NCI-H510A treated with DMSO at 0.1 percent for 48 hours (cell line): ENCODE measurements around the gene ANKRD17.

Experiments
- DNase-seq: peaks from one replicate; lab custom pipeline; 2025; lab: John Stamatoyannopoulos, UW

Gene ANKRD17

DNA sequence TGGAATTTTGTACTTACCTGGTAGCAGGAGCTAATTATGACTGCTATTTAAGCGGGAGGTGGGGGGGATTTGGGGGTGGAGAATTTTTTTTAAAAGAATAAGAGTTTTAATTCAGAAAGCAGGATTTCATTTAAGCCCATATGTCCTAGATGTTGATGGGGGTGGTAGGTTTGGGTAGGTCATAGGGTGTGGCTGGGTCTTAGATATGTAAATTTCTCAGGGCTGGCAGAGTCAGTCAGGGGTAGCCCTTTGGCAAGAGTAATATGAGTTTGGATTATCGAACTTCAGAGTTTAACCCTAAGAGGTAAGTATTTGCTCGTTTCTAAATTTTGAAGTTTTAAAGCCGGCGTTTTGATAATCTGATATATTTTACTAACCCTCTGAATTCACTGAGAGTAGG lies 153.9 kb downstream of the ANKRD17 start:
- DNase-seq, result no peak

- DNase-seq, result no peak
These were observed 154.6 kb downstream of the ANKRD17 start for GRCh38 chr4:73103799-73104503.

- no peak for DNase-seq
These were observed 159.5 kb downstream of the ANKRD17 start for GRCh38 chr4:73099143-73099542.

GRCh38 chr4:73098713-73099112 lies 159.9 kb downstream of the ANKRD17 start:
- DNase-seq, result no peak

- no peak for DNase-seq
These were observed 160.6 kb downstream of the ANKRD17 start for GRCh38 chr4:73098016-73098415.

DNA sequence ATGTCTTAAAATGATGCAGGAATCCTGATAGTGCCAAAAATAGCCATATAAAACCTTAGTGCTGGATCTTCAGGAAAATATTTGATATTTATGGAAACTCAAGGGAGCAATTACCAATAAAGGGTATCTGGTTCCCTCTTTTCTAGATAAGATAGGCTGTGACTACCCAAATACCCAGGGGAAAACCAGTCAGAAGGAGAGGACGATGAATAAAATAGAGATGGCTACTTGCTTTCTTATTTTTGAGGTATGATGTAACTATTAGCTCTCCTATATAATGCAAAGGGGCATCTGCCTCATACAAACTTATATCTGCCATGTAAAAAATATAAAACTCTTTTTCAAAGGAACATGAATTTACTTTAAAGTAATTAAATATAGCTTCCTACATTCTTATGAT lies 165.7 kb downstream of the ANKRD17 start:
- no peak for DNase-seq

- DNase-seq, result no peak
These were observed 167.9 kb downstream of the ANKRD17 start for GRCh38 chr4:73090738-73091137.

DNA sequence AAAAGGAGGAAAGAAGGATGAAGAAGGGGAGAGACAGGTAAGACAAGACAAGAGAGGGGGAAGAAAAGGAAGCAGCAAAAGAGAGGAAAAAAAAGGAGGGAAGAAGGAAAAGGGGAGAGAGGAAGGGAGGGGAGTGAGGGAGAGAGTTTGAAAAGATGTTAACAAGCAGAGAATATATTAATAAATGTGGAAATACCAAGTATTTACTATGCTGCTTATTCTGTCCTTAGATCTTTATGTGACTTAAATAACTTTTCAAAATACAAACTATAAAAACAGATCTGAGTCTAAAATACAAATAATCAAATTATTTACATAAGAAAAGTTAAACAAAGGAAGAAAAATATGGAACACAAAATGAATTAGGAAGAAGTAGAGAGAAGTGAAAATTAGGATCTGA lies 170.7 kb downstream of the ANKRD17 start:
- DNase-seq, result no peak

- no peak for DNase-seq
These were observed 172.3 kb downstream of the ANKRD17 start for GRCh38 chr4:73086095-73086868.

DNA sequence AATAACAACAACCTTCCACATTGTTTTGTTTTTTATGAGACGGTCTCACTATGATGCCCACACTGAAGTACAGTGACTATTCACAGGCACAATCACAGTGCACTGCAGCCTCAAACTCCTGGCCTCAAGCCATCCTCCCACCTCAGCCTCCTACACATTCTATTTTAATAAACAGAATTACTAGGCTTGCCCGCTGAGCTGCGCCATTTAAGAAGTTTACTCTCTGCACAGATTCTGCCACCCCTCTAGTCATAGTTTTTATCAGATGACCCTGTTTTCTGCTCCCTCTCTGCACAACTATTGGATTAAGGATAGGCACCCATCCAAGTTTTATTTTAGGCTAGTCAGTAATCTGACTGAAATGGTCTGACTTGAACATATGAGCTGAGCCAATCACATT lies 177.8 kb downstream of the ANKRD17 start:
- DNase-seq, result no peak

GRCh38 chr4:73075832-73076231 lies 182.8 kb downstream of the ANKRD17 start:
- DNase-seq, result no peak

DNA sequence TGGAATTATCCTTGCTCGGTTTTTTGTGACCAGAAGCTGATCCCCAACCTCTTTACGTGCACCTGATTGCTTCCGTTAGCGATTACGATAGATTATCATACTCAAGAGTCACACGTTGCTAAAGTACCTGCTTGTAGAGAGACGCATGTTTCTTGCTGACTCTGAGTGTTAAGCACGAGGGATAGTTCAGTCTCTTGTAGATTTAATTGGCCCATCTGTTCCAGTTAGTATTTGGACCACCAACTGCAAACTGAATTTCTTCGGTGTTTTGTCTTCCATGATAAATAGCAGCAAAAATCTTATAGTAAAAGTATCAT lies 188.6 kb downstream of the ANKRD17 start:
- peak; percentile 98 for DNase-seq

- DNase-seq, result peak; percentile 98
These were observed 189.1 kb downstream of the ANKRD17 start, which contains the start of gene COX18 for GRCh38 chr4:73069338-73070073. TSS of gene COX18 (minus strand) at chr4:73069716. CDS start at chr4:73069649, 67 bp downstream.

GRCh38 chr4:73068491-73069337 lies 189.9 kb downstream of the ANKRD17 start:
- DNase-seq, result peak; percentile 90

DNA sequence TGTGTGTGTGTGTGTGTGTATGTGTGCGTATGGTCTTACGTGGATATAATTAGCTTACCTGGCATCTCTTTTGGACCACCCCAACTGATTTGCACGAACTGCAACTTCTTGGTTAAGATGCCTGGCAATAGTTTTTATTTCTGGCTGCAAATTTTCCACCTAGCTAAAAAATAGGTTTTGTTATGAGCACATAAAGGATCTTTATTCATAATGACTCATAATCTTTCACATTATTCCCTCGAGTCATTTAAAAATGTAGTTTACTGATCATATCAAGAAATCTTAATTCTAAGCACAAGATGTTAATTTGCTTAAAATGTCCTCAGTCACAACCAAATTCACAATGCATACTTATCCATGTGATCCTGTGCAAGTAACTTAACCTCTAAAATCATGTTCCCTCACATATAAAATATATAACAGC lies 190.6 kb downstream of the ANKRD17 start:
- DNase-seq, result no peak

GRCh38 chr4:73066928-73067327 lies 191.7 kb downstream of the ANKRD17 start:
- no peak for DNase-seq

DNA sequence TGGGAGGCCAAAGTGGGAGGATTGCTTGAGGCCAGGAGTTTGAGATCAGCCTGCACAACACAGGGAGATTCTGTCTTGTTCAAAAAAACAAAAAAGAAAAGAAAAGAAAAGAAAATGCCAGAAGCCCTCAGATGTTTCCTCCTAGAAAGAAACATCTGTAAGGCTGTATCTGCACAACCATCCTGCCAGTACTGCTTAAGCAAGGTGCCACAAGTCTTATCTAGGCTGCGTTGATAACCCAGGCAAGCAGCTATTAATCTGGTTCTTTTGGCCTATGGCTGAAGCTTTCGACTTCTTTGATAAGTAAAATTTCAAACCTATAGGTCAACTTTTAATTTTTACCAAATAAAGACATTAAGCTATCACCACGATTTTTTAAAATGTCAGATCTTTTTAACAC lies 192.2 kb downstream of the ANKRD17 start:
- DNase-seq, result no peak

- DNase-seq, result no peak
These were observed 194.1 kb downstream of the ANKRD17 start for GRCh38 chr4:73064536-73064935.

GRCh38 chr4:73055241-73055897 lies 203.2 kb downstream of the ANKRD17 start:
- no peak for DNase-seq

- DNase-seq, result no peak
These were observed 204.6 kb downstream of the ANKRD17 start for GRCh38 chr4:73053974-73054480.

DNA sequence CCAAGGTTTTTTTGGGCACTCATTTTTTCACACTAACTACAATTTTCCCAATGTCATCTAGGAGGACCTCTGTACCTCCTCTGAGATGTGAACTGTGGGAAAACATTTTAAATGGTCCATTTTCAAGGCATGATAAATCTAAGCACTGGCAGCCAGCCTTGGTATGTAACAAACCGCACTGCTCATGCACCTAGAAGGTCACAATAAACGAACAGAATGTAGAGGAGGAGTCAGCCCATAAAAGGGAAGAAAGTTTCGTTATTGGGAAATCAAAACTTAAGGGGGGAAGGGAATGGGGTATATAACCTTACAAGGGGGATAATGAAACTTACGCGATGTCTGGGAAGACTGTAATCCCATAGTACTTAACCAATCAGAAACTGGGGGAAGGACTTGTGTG lies 205.5 kb downstream of the ANKRD17 start:
- DNase-seq, result no peak
